GM13976 (cell line): ENCODE measurements around the gene MTX3.

Experiments used
- DNase-seq: peaks from one replicate; pipeline ENCODE4 v3.0.0; 2012; ENCODE audit warnings: low spot score
- CTCF ChIP-seq: IDR thresholded peaks from 2 replicates; pipeline ENCODE4 v1.5.1; 2012; ENCODE audit warnings: borderline replicate concordance, mild to moderate bottlenecking; ENCODE audit not compliant: insufficient read depth; ENCODE audit errors: extremely low read depth, missing control alignments, control extremely low read depth
- in situ Hi-C: fragments of 300-500 bp; cut with MboI; formaldehyde crosslinking; loops from one replicate; pipeline ENCODE4 v1.12.0; 2022; ENCODE audit warnings: low sequenced_read_pairs, mixed read lengths, inconsistent platforms; ENCODE audit not compliant: unreplicated experiment

The MTX3 gene

GRCh38 chr5:80034559-80034958 is 43.5 kb upstream of the MTX3 start:
- no peak for TF ChIP-seq CTCF
- in situ Hi-C loops = no loop called here
- DNase-seq = no peak

GRCh38 chr5:80033513-80033912 is 42.5 kb upstream of the MTX3 start:
- DNase-seq = no peak
- no peak for TF ChIP-seq CTCF
- in situ Hi-C loops = no loop called here

GRCh38 chr5:80031109-80031508 is 40.0 kb upstream of the MTX3 start:
- TF ChIP-seq CTCF = no peak
- in situ Hi-C loops = no loop called here
- DNase-seq = no peak

GRCh38 chr5:80026841-80027240 is 35.8 kb upstream of the MTX3 start:
- in situ Hi-C loops = no loop called here
- no peak for TF ChIP-seq CTCF
- no peak for DNase-seq

GRCh38 chr5:80025069-80025468 is 34.0 kb upstream of the MTX3 start:
- in situ Hi-C loops = no loop called here
- TF ChIP-seq CTCF = no peak
- DNase-seq = no peak

- TF ChIP-seq CTCF = no peak
- DNase-seq = no peak
- in situ Hi-C loops = no loop called here
These were observed 19.8 kb upstream of the MTX3 start for GRCh38 chr5:80010754-80011392.
